Measurements from ENCODE around the gene CD2. TPM values are rescaled to one million over a fixed set of nuclear protein-coding genes. Genes with fewer than 3 reads are reported as not detected.

Gene CD2
- total and polyA plus RNA-seq, 8 donors: 0.20 to 12.4 (median 0.60) TPM

GRCh38 chr1:116731439-116731838, 22.8 kb upstream of the CD2 start:
- Histone ChIP-seq H3K9me3 (no peaks in the 10 kb centered on the region), H3K27me3 (no peaks in the 10 kb centered on the region), H3K36me3 (no peaks in the 10 kb centered on the region), H3K27ac (no peak overlapping the region), H3K4me3 (no peak overlapping the region), H3K4me1 (no peaks in the 10 kb centered on the region)
- no peak for ATAC-seq
- intact Hi-C loops (cut with DNase I): no loop called here
- DNase-seq: no peak
- no peak for TF ChIP-seq CTCF (IDR thresholded peaks at IDR 0.05)

- TF ChIP-seq CTCF (IDR thresholded peaks at IDR 0.05): no peak
- intact Hi-C loops (cut with DNase I): no loop called here
- Histone ChIP-seq H3K36me3 (no peaks in the 10 kb centered on the region), H3K9me3 (no peaks in the 10 kb centered on the region), H3K4me3 (no peak overlapping the region), H3K27me3 (no peaks in the 10 kb centered on the region), H3K27ac (no peak overlapping the region), H3K4me1 (no peaks in the 10 kb centered on the region)
- no peak for DNase-seq
- ATAC-seq: no peak
Observed at GRCh38 chr1:116732726-116733125, 21.5 kb upstream of the CD2 start.

GRCh38 chr1:116733476-116734365, 20.5 kb upstream of the CD2 start:
- ATAC-seq: no peak
- no peak overlapping the region for H3K27ac ChIP-seq
- no peak for TF ChIP-seq CTCF (IDR thresholded peaks at IDR 0.05)
- no peaks in the 10 kb centered on the region for H3K4me1 ChIP-seq
- intact Hi-C loops (cut with DNase I): no loop called here
- no peaks in the 10 kb centered on the region for H3K27me3 ChIP-seq
- no peaks in the 10 kb centered on the region for H3K9me3 ChIP-seq
- DNase-seq: no peak
- no peak overlapping the region for H3K4me3 ChIP-seq
- H3K36me3 ChIP-seq: no peaks in the 10 kb centered on the region

- no peaks in the 10 kb centered on the region for H3K36me3 ChIP-seq
- DNase-seq: no peak
- H3K4me3 ChIP-seq: no peak overlapping the region
- no peak for ATAC-seq
- no peaks in the 10 kb centered on the region for H3K9me3 ChIP-seq
- intact Hi-C loops (cut with DNase I): loop anchor here in 1 of 2 donors (5.0 kb wide), 1 partner anchor 322 kb away; no protein-coding TSS in a partner anchor
- H3K27ac ChIP-seq: no peak overlapping the region
- H3K27me3 ChIP-seq: no peaks in the 10 kb centered on the region
- no peaks in the 10 kb centered on the region for H3K4me1 ChIP-seq
- TF ChIP-seq CTCF (IDR thresholded peaks at IDR 0.05): no peak
Observed at GRCh38 chr1:116735246-116735645, 19.0 kb upstream of the CD2 start.

- DNase-seq (peak in 2 of 4 donors; percentile 33 to 64), ATAC-seq (peak; percentile 86)
- H3K36me3 ChIP-seq: no peaks in the 10 kb centered on the region
- H3K4me1 ChIP-seq: no peaks in the 10 kb centered on the region
- H3K27me3 ChIP-seq: no peaks in the 10 kb centered on the region
- intact Hi-C loops (cut with DNase I): loop anchor here in 1 of 2 donors (5.0 kb wide), 1 partner anchor 320 kb away; no protein-coding TSS in a partner anchor
- peak; percentile 60 to 65 for TF ChIP-seq CTCF (IDR thresholded peaks at IDR 0.05)
- no peak overlapping the region for H3K4me3 ChIP-seq
- peaks cover 0 to 3% of the 10 kb centered on the region in 2 donors for H3K9me3 ChIP-seq
- H3K27ac ChIP-seq: no peak overlapping the region
Observed at GRCh38 chr1:116737020-116737854, 17.0 kb upstream of the CD2 start.

Measured in left lung (tissue), 10 donors.